C4-2B (cell line): ENCODE data around the gene PRLH.

Source experiments
- ZFX ChIP-seq: fragments of 450-650 bp; IDR thresholded peaks from 2 replicates; pipeline ENCODE4 v1.6.1; 2017
- TF ChIP-seq, protein P1 (sequence below): fragments of 450-650 bp; conservative IDR thresholded peaks from 2 replicates; pipeline ENCODE4 v1.5.1; 2017; ENCODE audit warnings: mild to moderate bottlenecking

DNA sequence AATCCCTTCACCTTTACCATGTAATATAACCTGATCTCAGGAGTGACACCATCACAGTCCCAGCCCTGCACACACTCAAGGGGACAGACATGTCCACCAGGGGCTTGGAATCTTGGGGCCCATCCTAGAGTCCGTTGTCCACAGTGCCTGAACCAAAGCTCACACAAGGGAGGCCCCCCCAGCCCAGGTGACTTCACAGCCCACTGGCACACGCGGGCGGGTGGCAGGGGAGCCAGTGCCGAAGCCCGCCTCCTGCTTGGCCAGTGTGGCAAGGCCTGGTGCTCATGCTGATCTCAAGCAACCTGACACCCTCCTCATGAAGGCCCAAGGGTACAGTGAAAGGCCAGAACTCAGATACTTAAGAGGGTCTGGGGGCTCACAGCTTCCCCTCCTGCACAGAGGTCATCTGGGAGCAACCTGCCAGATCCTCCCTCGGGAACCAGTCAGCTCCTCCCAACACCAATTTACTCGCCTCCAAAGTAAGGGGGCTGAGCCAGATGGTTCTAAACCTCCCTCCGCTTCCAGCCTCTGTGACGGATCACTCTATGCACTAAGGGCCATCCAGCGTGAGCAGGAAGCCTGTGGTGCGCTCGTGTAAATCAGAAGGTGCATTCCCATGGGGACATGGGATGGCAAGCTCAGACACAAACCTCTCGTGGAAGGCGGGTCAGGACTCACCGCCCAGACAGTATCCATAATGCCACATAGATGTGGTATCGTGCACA, 27.4 kb downstream of the PRLH start:
- TF ChIP-seq, protein P1, sequence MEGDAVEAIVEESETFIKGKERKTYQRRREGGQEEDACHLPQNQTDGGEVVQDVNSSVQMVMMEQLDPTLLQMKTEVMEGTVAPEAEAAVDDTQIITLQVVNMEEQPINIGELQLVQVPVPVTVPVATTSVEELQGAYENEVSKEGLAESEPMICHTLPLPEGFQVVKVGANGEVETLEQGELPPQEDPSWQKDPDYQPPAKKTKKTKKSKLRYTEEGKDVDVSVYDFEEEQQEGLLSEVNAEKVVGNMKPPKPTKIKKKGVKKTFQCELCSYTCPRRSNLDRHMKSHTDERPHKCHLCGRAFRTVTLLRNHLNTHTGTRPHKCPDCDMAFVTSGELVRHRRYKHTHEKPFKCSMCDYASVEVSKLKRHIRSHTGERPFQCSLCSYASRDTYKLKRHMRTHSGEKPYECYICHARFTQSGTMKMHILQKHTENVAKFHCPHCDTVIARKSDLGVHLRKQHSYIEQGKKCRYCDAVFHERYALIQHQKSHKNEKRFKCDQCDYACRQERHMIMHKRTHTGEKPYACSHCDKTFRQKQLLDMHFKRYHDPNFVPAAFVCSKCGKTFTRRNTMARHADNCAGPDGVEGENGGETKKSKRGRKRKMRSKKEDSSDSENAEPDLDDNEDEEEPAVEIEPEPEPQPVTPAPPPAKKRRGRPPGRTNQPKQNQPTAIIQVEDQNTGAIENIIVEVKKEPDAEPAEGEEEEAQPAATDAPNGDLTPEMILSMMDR: no peak
- TF ChIP-seq ZFX: no peak
